ENCODE data around the gene FREM3.
"Not testable (repeated sequence)": the region's sequence is repeated elsewhere in the genome, so short reads cannot be mapped to it uniquely, and the experiment has no call there.

DNA sequence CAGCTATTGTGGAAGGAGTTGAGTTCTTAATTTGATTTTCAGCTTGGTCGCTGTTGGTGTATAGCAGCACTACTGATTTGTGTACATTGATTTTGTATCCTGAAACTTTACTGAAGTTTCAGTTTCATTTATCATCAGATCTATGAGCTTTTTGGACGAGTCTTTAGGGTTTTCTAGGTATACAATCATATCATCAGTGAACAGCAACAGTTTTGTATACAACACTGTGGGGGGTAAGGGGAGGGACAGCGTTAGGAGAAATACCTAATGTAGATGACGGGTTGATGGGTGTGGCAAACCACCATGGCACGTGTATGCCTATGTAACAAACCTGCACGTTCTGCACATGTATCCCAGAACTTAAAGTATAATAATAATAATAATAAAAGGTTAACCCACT is 35.6 kb upstream of the FREM3 start:
- TF ChIP-seq, protein P1, sequence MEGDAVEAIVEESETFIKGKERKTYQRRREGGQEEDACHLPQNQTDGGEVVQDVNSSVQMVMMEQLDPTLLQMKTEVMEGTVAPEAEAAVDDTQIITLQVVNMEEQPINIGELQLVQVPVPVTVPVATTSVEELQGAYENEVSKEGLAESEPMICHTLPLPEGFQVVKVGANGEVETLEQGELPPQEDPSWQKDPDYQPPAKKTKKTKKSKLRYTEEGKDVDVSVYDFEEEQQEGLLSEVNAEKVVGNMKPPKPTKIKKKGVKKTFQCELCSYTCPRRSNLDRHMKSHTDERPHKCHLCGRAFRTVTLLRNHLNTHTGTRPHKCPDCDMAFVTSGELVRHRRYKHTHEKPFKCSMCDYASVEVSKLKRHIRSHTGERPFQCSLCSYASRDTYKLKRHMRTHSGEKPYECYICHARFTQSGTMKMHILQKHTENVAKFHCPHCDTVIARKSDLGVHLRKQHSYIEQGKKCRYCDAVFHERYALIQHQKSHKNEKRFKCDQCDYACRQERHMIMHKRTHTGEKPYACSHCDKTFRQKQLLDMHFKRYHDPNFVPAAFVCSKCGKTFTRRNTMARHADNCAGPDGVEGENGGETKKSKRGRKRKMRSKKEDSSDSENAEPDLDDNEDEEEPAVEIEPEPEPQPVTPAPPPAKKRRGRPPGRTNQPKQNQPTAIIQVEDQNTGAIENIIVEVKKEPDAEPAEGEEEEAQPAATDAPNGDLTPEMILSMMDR (IDR thresholded peaks at IDR 0.05), result not testable (repeated sequence)
- TF ChIP-seq EP300 (IDR thresholded peaks at IDR 0.05), result not testable (repeated sequence)
